Measurements from ENCODE around the gene SRRM5. TPM values are rescaled to one million over a fixed set of nuclear protein-coding genes. Genes with fewer than 3 reads are reported as not detected.

Gene SRRM5
- total and polyA plus RNA-seq, 4 donors: 0.07 to 0.09 (median 0.09) TPM

DNA sequence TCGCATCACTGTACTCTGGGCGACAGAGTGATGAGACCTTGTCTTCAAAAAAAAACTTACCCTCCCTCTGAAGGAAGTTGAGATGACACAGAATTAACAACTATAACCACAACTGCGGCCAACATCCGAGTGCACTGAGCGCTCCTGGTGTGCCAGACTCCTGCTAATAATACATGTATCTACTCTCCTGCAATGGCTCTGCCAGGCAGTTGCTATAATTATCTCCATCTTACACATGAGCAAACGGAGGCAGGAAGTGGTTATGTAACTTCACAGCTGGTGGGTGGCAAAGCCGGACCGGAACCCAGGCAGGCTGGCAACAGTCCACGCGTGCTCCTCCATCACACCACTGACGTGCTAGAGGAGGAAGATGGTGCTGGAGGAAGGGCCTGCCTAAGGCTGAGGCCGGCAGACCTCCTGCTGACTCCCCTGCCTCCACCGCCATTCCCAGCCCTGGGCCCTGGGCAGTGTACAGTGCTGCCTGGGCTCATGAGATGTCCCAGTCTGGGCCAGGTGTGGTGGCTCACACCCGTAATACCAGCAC lies 49.1 kb upstream of the SRRM5 start:
- Histone ChIP-seq H3K27me3 (ENCODE audit: control insufficient read depth in 4 of 4, insufficient read depth in 4 of 4, low read length in 3 of 4) (no peaks in the 10 kb centered on the region), H3K9ac (ENCODE audit: low read depth in 1 of 2, low read length in 2 of 2) (no peak overlapping the region), H3K27ac (ENCODE audit: low read depth in 1 of 2, low read length in 2 of 2) (peak overlapping the region; percentile 19 to 50), H3K9me3 (ENCODE audit: control insufficient read depth in 4 of 4, low read length in 3 of 4) (no peaks in the 10 kb centered on the region), H3K36me3 (ENCODE audit: control insufficient read depth in 4 of 4, insufficient read depth in 3 of 4, low read depth in 1 of 4, low read length in 3 of 4) (peaks cover 0 to 7% (median 2%) of the 10 kb centered on the region in 4 donors), H3K4me3 (ENCODE audit: low read depth in 1 of 3, low read length in 3 of 3) (no peak overlapping the region), H3K4me1 (ENCODE audit: control insufficient read depth in 4 of 4, insufficient read depth in 4 of 4, low read length in 3 of 4) (no peaks in the 10 kb centered on the region)
- TF ChIP-seq RXRA (IDR thresholded peaks at IDR 0.05) (no peak), SP1 (IDR thresholded peaks at IDR 0.05) (peak; percentile 29)
- 69% methylated on average over 14 of the region's 14 CpGs for WGBS
- DNase-seq (ENCODE audit: low spot score): no peak

GRCh38 chr19:43563816-43564457 lies 48.0 kb upstream of the SRRM5 start:
- Histone ChIP-seq H3K9me3 (ENCODE audit: control insufficient read depth in 4 of 4, low read length in 3 of 4) (no peaks in the 10 kb centered on the region), H3K4me3 (ENCODE audit: low read depth in 1 of 3, low read length in 3 of 3) (no peak overlapping the region), H3K36me3 (ENCODE audit: control insufficient read depth in 4 of 4, insufficient read depth in 3 of 4, low read depth in 1 of 4, low read length in 3 of 4) (peaks cover 0 to 7% (median 2%) of the 10 kb centered on the region in 4 donors), H3K27ac (ENCODE audit: low read depth in 1 of 2, low read length in 2 of 2) (peak overlapping the region in 1 of 2 donors; percentile 0), H3K4me1 (ENCODE audit: control insufficient read depth in 4 of 4, insufficient read depth in 4 of 4, low read length in 3 of 4) (no peaks in the 10 kb centered on the region), H3K27me3 (ENCODE audit: control insufficient read depth in 4 of 4, insufficient read depth in 4 of 4, low read length in 3 of 4) (no peaks in the 10 kb centered on the region), H3K9ac (ENCODE audit: low read depth in 1 of 2, low read length in 2 of 2) (no peak overlapping the region)
- WGBS: 89% methylated on average over 10 of the region's 10 CpGs
- TF ChIP-seq HNF4A (conservative IDR thresholded peaks at IDR 0.05) (no peak), FOXA1 (IDR thresholded peaks at IDR 0.05) (no peak), EGR1 (IDR thresholded peaks at IDR 0.05; ENCODE audit: low read depth in 2 of 2) (no peak), GABPA (IDR thresholded peaks at IDR 0.05 in 1 of 2, conservative IDR thresholded peaks at IDR 0.05 in 1 of 2) (no peak), SP1 (IDR thresholded peaks at IDR 0.05) (no peak), REST (IDR thresholded peaks at IDR 0.05) (no peak), FOXA2 (IDR thresholded peaks at IDR 0.05) (no peak), YY1 (IDR thresholded peaks at IDR 0.05) (no peak), RXRA (IDR thresholded peaks at IDR 0.05) (no peak), NR2F2 (IDR thresholded peaks at IDR 0.05) (no peak)
- TF ChIP-seq, protein P1, sequence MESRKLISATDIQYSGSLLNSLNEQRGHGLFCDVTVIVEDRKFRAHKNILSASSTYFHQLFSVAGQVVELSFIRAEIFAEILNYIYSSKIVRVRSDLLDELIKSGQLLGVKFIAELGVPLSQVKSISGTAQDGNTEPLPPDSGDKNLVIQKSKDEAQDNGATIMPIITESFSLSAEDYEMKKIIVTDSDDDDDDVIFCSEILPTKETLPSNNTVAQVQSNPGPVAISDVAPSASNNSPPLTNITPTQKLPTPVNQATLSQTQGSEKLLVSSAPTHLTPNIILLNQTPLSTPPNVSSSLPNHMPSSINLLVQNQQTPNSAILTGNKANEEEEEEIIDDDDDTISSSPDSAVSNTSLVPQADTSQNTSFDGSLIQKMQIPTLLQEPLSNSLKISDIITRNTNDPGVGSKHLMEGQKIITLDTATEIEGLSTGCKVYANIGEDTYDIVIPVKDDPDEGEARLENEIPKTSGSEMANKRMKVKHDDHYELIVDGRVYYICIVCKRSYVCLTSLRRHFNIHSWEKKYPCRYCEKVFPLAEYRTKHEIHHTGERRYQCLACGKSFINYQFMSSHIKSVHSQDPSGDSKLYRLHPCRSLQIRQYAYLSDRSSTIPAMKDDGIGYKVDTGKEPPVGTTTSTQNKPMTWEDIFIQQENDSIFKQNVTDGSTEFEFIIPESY (IDR thresholded peaks at IDR 0.05): no peak
- DNase-seq (ENCODE audit: low spot score): no peak

GRCh38 chr19:43564800-43565199 lies 47.1 kb upstream of the SRRM5 start:
- H3K4me3 ChIP-seq (ENCODE audit: low read depth in 1 of 3, low read length in 3 of 3): no peak overlapping the region
- 87% methylated on average over 9 of the region's 9 CpGs for WGBS
- H3K27ac ChIP-seq (ENCODE audit: low read depth in 1 of 2, low read length in 2 of 2): no peak overlapping the region
- no peaks in the 10 kb centered on the region for H3K27me3 ChIP-seq (ENCODE audit: control insufficient read depth in 4 of 4, insufficient read depth in 4 of 4, low read length in 3 of 4)
- no peak overlapping the region for H3K9ac ChIP-seq (ENCODE audit: low read depth in 1 of 2, low read length in 2 of 2)
- DNase-seq (ENCODE audit: low spot score): no peak
- H3K36me3 ChIP-seq (ENCODE audit: control insufficient read depth in 4 of 4, insufficient read depth in 3 of 4, low read depth in 1 of 4, low read length in 3 of 4): peaks cover 0 to 7% (median 2%) of the 10 kb centered on the region in 4 donors
- no peaks in the 10 kb centered on the region for H3K4me1 ChIP-seq (ENCODE audit: control insufficient read depth in 4 of 4, insufficient read depth in 4 of 4, low read length in 3 of 4)
- no peaks in the 10 kb centered on the region for H3K9me3 ChIP-seq (ENCODE audit: control insufficient read depth in 4 of 4, low read length in 3 of 4)
- TF ChIP-seq FOXA2 (IDR thresholded peaks at IDR 0.05) (no peak), SP1 (IDR thresholded peaks at IDR 0.05) (no peak), YY1 (IDR thresholded peaks at IDR 0.05) (no peak), ATF3 (IDR thresholded peaks at IDR 0.05) (no peak), TAF1 (conservative IDR thresholded peaks at IDR 0.05) (no peak), HNF4A (conservative IDR thresholded peaks at IDR 0.05) (no peak), GABPA (IDR thresholded peaks at IDR 0.05 in 1 of 2, conservative IDR thresholded peaks at IDR 0.05 in 1 of 2) (no peak), NR2F2 (IDR thresholded peaks at IDR 0.05) (no peak), RAD21 (IDR thresholded peaks at IDR 0.05) (no peak)
- TF ChIP-seq, protein P2, sequence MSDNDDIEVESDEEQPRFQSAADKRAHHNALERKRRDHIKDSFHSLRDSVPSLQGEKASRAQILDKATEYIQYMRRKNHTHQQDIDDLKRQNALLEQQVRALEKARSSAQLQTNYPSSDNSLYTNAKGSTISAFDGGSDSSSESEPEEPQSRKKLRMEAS (IDR thresholded peaks at IDR 0.05): no peak
- TF ChIP-seq, protein P1 (IDR thresholded peaks at IDR 0.05): no peak
- TF ChIP-seq, protein P3, sequence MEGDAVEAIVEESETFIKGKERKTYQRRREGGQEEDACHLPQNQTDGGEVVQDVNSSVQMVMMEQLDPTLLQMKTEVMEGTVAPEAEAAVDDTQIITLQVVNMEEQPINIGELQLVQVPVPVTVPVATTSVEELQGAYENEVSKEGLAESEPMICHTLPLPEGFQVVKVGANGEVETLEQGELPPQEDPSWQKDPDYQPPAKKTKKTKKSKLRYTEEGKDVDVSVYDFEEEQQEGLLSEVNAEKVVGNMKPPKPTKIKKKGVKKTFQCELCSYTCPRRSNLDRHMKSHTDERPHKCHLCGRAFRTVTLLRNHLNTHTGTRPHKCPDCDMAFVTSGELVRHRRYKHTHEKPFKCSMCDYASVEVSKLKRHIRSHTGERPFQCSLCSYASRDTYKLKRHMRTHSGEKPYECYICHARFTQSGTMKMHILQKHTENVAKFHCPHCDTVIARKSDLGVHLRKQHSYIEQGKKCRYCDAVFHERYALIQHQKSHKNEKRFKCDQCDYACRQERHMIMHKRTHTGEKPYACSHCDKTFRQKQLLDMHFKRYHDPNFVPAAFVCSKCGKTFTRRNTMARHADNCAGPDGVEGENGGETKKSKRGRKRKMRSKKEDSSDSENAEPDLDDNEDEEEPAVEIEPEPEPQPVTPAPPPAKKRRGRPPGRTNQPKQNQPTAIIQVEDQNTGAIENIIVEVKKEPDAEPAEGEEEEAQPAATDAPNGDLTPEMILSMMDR (IDR thresholded peaks at IDR 0.05; ENCODE audit: low read depth, low read length, missing input control): no peak

All from liver (tissue), 9 donors.